Measurements from ENCODE around the gene BRIX1. TPM values are rescaled to one million over a fixed set of nuclear protein-coding genes. Genes with fewer than 3 reads are reported as not detected.

BRIX1 gene
- total RNA-seq, 1 experiment from 2014 or later = 63.2 TPM

GRCh38 chr5:34886392-34887119, 29.0 kb upstream of the BRIX1 start:
- intact Hi-C loops (cut with micrococcal nuclease) = no loop called here
- Histone ChIP-seq H3K9me2 (replicated peaks; ENCODE audit: low read length) (no peaks in the 10 kb centered on the region), H3K27me3 (ENCODE audit: low read length) (no peaks in the 10 kb centered on the region), H3F3A (ENCODE audit: low read length, unreplicated experiment) (no peaks in the 10 kb centered on the region), H3K9me3 (ENCODE audit: low read length) (no peaks in the 10 kb centered on the region), H4K20me1 (ENCODE audit: low read length) (no peaks in the 10 kb centered on the region), H3K4me1 (ENCODE audit: insufficient read depth, low read length) (no peaks in the 10 kb centered on the region), H3K79me2 (ENCODE audit: low read length) (no peaks in the 10 kb centered on the region), H2AFZ (ENCODE audit: low read length) (no peak overlapping the region), H3K9ac (ENCODE audit: low read length) (no peak overlapping the region), H3K4me3 (ENCODE audit: low read length) (no peak overlapping the region), H3K4me2 (ENCODE audit: low read length) (no peak overlapping the region), H3K36me3 (ENCODE audit: low read depth, low read length) (no peaks in the 10 kb centered on the region), H3K27ac (ENCODE audit: low read length) (no peak overlapping the region)
- TF ChIP-seq, protein P1, sequence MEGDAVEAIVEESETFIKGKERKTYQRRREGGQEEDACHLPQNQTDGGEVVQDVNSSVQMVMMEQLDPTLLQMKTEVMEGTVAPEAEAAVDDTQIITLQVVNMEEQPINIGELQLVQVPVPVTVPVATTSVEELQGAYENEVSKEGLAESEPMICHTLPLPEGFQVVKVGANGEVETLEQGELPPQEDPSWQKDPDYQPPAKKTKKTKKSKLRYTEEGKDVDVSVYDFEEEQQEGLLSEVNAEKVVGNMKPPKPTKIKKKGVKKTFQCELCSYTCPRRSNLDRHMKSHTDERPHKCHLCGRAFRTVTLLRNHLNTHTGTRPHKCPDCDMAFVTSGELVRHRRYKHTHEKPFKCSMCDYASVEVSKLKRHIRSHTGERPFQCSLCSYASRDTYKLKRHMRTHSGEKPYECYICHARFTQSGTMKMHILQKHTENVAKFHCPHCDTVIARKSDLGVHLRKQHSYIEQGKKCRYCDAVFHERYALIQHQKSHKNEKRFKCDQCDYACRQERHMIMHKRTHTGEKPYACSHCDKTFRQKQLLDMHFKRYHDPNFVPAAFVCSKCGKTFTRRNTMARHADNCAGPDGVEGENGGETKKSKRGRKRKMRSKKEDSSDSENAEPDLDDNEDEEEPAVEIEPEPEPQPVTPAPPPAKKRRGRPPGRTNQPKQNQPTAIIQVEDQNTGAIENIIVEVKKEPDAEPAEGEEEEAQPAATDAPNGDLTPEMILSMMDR (conservative IDR thresholded peaks at IDR 0.05; ENCODE audit: low read depth, low read length) = no peak
- TF ChIP-seq EZH2 (IDR thresholded peaks at IDR 0.05; ENCODE audit: low read length, unreplicated experiment) (no peak), EZH2phosphoT487 (IDR thresholded peaks at IDR 0.05; ENCODE audit: borderline replicate concordance, low read length) (no peak)
- DNase-seq (no peak), ATAC-seq (no peak)
- BruUV-seq (replicated peaks) = no TSS peak
- CTCF ChIA-PET = no interaction called here
- POLR2A ChIA-PET (ENCODE audit: unreplicated experiment) = no interaction called here

- no peak for ATAC-seq
- Histone ChIP-seq H3K9me3 (ENCODE audit: low read length) (no peaks in the 10 kb centered on the region), H4K20me1 (ENCODE audit: low read length) (no peaks in the 10 kb centered on the region), H3K27ac (ENCODE audit: low read length) (no peak overlapping the region), H3K27me3 (ENCODE audit: low read length) (no peaks in the 10 kb centered on the region), H2AFZ (ENCODE audit: low read length) (no peak overlapping the region), H3K36me3 (ENCODE audit: low read depth, low read length) (no peaks in the 10 kb centered on the region), H3K4me1 (ENCODE audit: insufficient read depth, low read length) (no peaks in the 10 kb centered on the region), H3K4me3 (ENCODE audit: low read length) (no peak overlapping the region), H3K79me2 (ENCODE audit: low read length) (no peaks in the 10 kb centered on the region), H3K9ac (ENCODE audit: low read length) (no peak overlapping the region), H3F3A (ENCODE audit: low read length, unreplicated experiment) (no peaks in the 10 kb centered on the region), H3K4me2 (ENCODE audit: low read length) (no peak overlapping the region), H3K9me2 (replicated peaks; ENCODE audit: low read length) (no peaks in the 10 kb centered on the region)
- ChIA-PET POLR2A (ENCODE audit: unreplicated experiment) (no interaction called here), CTCF (no interaction called here)
- intact Hi-C loops (cut with micrococcal nuclease) = no loop called here
- TF ChIP-seq EZH2 (IDR thresholded peaks at IDR 0.05; ENCODE audit: low read length, unreplicated experiment) (no peak), EZH2phosphoT487 (IDR thresholded peaks at IDR 0.05; ENCODE audit: borderline replicate concordance, low read length) (no peak)
- TF ChIP-seq, protein P1 (conservative IDR thresholded peaks at IDR 0.05; ENCODE audit: low read depth, low read length) = no peak
- BruUV-seq (replicated peaks) = no TSS peak
- no peak for DNase-seq
Measured at GRCh38 chr5:34889394-34889793, 26.1 kb upstream of the BRIX1 start.

DNA sequence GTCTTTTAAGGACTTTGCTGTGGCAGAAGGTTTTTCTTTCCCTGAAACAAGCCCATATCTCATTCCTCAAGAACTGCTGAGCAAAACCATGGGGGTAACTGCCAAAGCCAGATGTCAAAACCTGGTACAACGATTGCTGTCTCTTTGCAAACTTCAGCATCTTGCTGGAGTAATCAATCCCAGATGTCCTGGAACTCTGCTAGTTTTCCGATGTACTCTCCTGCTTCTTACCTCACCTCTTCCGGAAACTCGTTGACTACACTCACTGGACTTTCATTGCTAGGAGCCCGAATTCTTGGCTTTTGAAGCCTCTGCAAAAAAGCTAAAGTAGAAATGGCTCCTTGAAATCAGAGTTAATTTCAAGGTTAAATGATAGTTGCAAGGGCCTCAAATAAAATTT, 23.5 kb upstream of the BRIX1 start:
- no peaks in the 10 kb centered on the region for H3K4me1 ChIP-seq (ENCODE audit: insufficient read depth, low read length)
- H3K9me2 ChIP-seq (replicated peaks; ENCODE audit: low read length) = no peaks in the 10 kb centered on the region
- TF ChIP-seq EZH2 (IDR thresholded peaks at IDR 0.05; ENCODE audit: low read length, unreplicated experiment) (no peak), EZH2phosphoT487 (IDR thresholded peaks at IDR 0.05; ENCODE audit: borderline replicate concordance, low read length) (no peak)
- TF ChIP-seq, protein P1 (conservative IDR thresholded peaks at IDR 0.05; ENCODE audit: low read depth, low read length) = no peak
- no peaks in the 10 kb centered on the region for H4K20me1 ChIP-seq (ENCODE audit: low read length)
- H3F3A ChIP-seq (ENCODE audit: low read length, unreplicated experiment) = no peaks in the 10 kb centered on the region
- no peaks in the 10 kb centered on the region for H3K36me3 ChIP-seq (ENCODE audit: low read depth, low read length)
- no peaks in the 10 kb centered on the region for H3K27me3 ChIP-seq (ENCODE audit: low read length)
- no peak overlapping the region for H3K4me2 ChIP-seq (ENCODE audit: low read length)
- H3K27ac ChIP-seq (ENCODE audit: low read length) = no peak overlapping the region
- ATAC-seq (no peak), DNase-seq (no peak)
- ChIA-PET CTCF (no interaction called here), POLR2A (ENCODE audit: unreplicated experiment) (no interaction called here)
- no peak overlapping the region for H2AFZ ChIP-seq (ENCODE audit: low read length)
- intact Hi-C loops (cut with micrococcal nuclease) = no loop called here
- H3K4me3 ChIP-seq (ENCODE audit: low read length) = no peak overlapping the region
- no peaks in the 10 kb centered on the region for H3K9me3 ChIP-seq (ENCODE audit: low read length)
- BruUV-seq (replicated peaks) = no TSS peak
- H3K9ac ChIP-seq (ENCODE audit: low read length) = no peak overlapping the region
- H3K79me2 ChIP-seq (ENCODE audit: low read length) = no peaks in the 10 kb centered on the region
